COLO668 (cell line): Measurements from ENCODE around the gene ZNF681.
A peak's percentile ranks its signal among the peaks of the same experiment; 100 is the strongest.
"Not testable (repeated sequence)": the region's sequence is repeated elsewhere in the genome, so short reads cannot be mapped to it uniquely, and the experiment has no call there.

Experiments used
- DNase-seq: peaks from one replicate; lab custom pipeline; 2025; ENCODE audit not compliant: unreplicated experiment; lab: John Stamatoyannopoulos, UW

Gene ZNF681

GRCh38 chr19:23774524-23774971, 15.9 kb upstream of the ZNF681 start:
- no peak for DNase-seq

GRCh38 chr19:23774106-23774505, 15.4 kb upstream of the ZNF681 start:
- no peak for DNase-seq

- no peak for DNase-seq
Observed at GRCh38 chr19:23772675-23773063, 14.0 kb upstream of the ZNF681 start.

GRCh38 chr19:23771761-23772674, 13.3 kb upstream of the ZNF681 start:
- DNase-seq = no peak

DNA sequence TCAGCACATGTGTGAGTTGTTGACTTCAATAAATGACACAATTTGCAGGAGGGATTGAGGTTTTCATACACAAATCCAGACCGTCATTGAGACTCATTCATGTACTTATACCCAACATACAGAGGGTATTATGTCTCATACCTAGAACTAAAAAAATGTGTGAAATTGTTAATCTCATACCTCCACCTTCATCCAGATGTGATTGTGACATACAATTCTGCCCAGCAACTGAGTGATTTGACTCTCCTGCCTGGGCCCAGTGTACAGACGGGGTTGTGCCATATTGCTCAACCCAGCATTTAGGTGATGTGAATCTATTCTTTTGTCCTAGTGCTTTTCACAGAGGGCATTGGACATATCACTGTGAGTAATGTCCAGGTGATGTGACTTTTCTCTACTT, 12.6 kb upstream of the ZNF681 start:
- DNase-seq = no peak

GRCh38 chr19:23770672-23771250, 12.1 kb upstream of the ZNF681 start:
- no peak for DNase-seq

DNA sequence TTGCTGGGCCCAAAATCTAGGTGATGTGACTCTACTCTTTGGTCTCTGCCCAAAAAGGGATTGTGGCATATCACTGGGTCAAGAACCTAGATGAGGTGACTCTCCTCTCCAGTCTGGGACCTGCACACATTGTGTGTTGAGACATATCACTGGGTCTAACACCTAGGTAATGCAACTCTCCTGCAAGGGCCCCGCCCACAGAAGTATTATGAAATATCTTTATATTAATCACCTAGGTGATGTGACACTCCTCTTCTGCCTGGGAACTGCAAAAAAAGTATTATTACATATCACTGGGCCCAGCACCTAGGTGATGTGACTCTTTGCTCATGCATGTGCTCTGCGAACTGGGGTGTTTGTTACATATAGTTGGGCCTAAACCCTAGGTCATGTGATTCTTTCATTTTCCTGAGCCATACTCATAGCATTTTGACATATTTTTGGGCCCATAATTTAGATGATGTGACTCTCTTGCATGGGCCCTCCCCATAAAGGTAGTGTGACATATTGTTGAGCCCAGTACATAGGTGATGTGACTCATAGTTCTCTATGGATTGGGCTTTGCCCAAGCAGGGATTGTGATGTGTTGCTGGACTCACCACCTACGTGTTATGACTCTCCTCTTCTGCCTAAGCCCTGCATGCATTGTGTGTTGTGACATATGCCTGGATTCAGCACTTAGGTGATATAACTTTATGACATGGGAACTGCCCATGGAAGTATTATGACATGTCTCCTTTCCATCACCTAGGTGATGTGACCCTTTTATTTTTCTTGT, 11.2 kb upstream of the ZNF681 start:
- DNase-seq = no peak

- DNase-seq = no peak
Observed at GRCh38 chr19:23766951-23767350, 8.3 kb upstream of the ZNF681 start.

GRCh38 chr19:23764781-23765180, 6.1 kb upstream of the ZNF681 start:
- DNase-seq = no peak

GRCh38 chr19:23762884-23763711, 4.4 kb upstream of the ZNF681 start:
- DNase-seq = peak; percentile 87

DNA sequence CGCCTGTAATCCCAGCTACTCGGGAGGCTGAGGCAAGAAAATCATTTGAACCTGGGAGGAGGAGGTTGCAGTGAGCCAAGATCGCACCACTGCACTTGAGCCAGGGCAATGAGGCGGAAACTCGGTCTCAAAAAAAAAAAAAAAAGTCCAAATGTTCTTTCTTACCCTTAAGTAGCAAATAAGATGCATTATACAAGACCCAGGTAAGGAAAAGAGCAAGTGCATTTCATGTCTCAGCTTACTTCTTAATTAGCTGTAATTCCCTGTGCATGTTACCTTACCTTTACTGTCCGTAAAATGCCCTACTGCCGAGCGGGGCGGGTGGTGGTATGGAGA, 3.8 kb upstream of the ZNF681 start:
- no peak for DNase-seq

DNA sequence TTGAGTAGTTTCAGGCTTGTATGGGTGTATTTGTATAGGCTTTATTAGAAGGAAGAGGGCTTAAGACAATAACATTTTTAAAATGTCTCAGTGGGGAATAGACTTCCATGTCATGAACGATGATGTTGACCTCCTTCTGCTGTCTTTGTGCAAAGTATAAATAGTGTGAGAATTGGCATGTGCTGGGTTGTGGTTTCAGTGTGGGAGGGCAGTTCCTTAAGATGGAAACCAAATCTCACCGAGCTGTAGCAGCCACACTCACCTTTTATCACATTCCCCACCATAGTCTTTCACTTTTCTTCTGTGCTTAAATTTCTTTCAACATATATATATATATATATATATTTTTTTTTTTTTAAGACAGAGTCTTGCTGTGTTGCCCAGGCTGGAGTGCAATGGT, 1.6 kb upstream of the ZNF681 start:
- DNase-seq = not testable (repeated sequence)

GRCh38 chr19:23743633-23744232, 15.0 kb downstream of the ZNF681 start:
- not testable (repeated sequence) for DNase-seq

DNA sequence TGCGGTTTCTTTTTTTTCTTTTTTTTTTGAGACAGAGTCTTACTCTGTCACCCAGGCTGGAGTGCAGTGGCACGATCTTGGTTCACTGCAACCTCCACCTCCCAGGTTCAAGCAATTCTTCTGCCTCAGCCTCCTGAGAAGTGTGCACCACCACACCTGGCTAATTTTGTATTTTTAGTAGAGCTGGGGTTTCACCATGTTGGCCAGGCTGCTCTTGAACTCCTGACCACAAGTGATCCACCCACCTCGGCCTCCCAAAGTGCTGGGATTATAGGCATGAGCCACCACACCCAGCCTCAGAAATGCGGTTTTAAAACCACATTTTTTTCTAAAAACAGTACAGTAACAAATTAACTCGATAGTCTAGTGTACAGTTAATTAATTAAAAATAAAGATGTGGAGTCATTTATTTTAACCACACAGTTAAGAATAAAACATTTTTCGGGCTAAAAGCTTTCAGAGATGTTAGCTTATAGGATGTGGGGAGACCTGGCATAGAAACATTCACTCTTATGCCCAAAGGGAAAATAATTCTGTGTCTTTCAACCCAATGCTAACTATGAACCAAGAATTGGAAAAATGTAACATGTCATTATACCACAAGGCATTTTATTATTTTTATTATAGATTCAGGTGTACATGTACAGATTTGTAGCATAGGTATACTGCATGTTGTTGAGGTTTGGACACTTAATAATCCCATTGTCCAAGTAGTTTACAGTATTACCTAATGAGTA, 27.8 kb downstream of the ZNF681 start:
- not testable (repeated sequence) for DNase-seq

GRCh38 chr19:23724161-23724560, 34.5 kb downstream of the ZNF681 start:
- not testable (repeated sequence) for DNase-seq

DNA sequence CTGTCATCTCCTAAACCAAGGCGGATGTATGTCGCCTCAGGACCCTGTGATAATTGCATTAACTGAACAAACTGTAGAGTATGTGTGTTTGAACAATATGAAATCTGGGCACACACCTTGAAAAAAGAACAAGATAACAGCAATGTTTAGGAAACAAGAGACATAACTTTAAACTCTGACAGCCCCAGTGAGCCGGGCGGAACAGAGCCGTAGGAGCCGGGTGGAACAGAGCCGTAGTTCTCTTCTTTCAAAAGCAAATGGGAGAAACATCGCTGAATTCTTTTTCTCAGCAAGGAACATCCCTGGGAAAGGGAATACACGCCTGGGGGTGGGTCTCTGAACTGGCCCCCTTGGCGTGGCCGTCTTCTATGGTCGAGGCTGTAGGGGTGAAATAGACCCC, 39.9 kb downstream of the ZNF681 start:
- no peak for DNase-seq

GRCh38 chr19:23716792-23717191, 41.9 kb downstream of the ZNF681 start:
- no peak for DNase-seq

GRCh38 chr19:23709347-23709746, 49.3 kb downstream of the ZNF681 start:
- no peak for DNase-seq

DNA sequence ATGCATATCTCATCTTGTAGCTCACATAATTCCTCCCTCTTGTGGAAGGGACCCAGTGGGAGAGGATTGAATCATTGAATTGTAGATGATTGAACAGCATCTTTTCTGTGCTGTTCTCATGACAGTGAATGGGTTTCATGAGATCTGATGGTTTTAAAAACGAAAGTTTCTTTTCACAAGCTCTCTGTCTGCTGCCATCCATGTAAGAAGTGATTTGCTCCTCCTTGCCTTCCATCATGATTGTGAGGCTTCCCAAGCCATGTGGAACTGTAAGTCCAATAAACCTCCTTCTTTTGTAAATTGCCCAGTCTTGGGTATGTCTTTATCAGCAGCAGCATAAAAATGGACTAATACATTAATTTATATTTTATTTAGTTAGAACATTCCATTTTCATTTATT, 52.0 kb downstream of the ZNF681 start:
- DNase-seq = no peak

DNA sequence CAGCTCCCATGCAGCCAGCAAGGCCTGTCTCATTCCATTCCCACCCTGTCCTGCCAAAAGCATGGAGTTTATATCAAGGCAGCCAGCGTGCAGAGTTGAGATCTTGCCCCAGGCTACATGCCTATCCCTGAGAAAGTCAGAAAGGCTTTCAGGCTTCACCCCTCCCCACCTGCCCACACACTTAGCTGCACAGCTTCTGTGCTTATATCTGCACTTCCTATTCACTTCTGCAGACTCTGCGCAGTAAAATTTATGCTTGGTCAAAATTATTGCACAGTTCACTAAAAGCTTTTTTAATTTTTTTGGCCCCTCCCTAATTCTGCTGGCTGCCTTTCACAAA, 59.2 kb downstream of the ZNF681 start:
- no peak for DNase-seq
